Stimulated activated CD4-positive, alpha-beta T cell treated with anti-CD3 and anti-CD28 coated beads, Interleukin-15, amount 100 ng/mL, for 1 hour (primary cell): ENCODE results near the gene MECP2.
"Not testable (repeated sequence)": the region's sequence is repeated elsewhere in the genome, so short reads cannot be mapped to it uniquely, and the experiment has no call there.

Experiments
- DNase-seq, 2 donors: peaks; one replicate each; pipeline ENCODE4 v3.0.0-alpha.2; 2020; ENCODE audit warnings: low read depth in 1 of 2, low spot score in 1 of 2

MECP2 gene

DNA sequence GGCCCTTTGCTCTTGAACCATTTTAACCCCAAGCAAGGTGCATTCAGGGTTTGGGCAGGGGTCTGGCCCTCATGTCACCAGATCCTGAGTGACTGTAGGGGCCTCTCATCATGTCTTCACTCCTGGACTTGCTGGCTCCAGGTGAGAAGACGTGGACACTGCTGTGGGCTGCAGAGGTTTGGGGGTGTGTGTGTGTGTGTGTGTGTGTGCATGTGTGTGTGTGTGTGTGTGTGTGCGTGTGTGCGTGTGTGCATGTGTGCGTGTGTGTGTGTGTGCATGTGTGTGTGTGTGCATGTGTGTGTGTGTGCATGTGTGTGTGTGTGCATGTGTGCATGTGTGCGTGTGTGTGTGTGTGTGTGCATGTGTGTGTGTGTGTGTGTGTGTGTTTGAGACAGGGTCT lies 103.1 kb downstream of the MECP2 start:
- not testable (repeated sequence) for DNase-seq

DNA sequence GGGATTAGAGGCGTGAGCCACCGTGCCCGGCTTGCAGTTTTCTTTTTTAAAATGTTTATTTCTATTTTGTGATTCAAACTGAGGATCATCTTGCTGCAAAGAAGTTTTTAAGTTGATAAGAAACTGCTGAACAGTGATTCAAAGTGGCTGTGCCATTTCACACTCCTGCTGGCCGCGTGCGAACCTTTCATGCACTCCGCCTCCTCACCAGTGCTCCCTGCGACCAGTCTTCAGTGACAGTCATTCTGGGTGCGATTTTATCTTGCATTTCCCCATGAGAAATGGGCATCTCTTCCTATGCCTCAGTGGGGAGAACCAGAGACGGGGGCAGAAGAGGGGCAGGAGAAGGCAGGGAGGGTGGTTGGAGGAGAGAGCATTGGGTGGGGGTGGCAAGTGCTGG lies 103.5 kb downstream of the MECP2 start:
- DNase-seq = no peak

DNA sequence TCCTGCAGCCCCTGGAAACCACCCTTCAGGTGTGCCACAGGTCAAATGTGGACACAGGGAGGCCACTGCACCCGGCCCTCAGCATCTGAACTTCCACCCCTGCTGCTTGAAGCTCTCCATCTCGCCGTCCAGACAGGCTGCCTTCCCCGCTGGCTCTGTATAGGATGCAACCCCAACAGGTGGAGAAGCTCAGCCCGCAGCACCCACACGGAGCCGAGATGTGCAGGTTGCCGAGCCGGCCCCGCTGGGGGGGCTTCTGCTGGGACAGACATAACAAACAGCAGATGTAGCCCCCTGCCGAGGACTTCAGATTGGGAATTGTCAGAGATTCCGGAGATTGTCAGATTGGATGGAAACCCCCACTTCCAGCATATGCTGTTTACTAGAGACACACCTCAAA lies 104.4 kb downstream of the MECP2 start:
- no peak for DNase-seq

DNA sequence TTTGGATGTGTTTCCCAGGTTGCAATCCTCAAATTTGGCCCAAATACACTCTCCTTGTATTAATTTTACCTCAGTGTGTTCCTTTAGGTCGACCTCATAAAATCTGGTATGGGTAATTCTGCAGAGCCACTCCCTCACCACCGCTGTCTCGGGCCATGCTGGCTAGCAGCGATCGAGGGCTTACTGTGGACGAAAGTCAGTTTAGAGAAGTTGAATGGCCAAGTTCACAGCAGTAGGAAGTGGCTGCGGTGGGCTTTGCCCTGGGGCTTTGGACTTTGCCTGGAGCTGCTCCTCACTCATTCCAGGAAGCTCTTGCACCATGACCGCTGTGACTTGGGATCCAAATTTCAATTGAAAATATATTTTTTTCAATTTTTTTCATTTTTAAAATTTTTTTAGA lies 105.3 kb downstream of the MECP2 start:
- no peak for DNase-seq

DNA sequence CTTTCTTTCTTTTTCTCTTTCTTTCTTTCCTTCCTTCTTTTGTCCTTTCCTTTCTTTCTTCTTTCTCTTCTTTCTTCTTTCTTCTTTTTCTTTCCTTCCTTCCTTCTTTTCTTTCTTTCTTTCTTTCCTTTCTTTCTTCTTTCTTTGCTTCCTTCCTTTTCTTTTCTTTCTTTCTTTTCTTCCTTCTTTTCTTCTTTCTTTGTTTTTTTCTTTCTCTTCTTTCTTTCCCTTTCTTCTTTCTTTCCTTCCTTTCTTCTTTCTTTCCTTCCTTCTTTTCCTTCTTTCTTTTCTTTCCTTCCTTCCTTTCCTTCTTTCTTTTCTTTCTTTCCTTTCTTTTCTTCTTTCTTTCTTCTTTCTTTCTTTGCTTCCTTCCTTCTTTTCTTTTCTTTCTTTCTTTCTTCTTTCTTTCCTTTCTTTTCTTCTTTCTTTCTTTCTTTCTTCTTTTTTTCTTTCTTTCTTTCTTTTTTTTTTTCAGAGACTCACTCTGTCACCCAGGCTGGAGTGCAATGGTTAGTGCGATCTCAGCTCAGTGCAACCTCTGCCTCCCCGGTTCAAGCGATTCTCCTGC lies 106.4 kb downstream of the MECP2 start:
- no peak for DNase-seq

DNA sequence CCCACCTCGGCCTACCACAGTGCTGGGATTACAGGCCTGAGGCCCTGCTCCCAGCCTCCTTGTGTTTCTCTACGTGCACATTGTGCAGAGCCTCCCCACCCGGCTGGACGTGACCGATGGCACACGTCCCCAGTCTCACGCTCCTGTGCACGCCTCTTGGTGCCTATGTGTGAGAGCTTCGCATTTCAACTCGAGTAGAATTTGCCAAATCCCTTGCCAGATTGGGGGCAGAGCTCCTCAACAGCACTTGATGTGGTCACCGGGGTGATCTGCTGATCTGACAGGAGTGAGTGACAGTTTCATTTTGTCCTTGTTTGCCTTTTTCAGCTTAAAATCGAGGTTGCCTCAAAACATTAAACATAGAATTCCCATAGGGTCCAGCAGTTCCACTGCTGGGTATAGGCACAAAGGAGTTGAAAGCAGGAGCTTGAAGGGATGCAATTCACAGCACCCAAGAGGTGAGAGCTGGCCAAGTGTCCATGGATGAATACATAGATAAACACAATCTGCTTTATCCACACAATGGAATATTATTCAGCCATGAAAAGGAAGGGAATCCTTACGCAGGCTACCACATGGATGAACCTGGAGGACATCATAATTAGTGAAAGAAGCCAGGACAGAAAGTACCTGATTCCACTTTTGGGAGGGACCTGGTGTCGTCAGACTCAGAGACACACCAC lies 107.4 kb downstream of the MECP2 start:
- no peak for DNase-seq

DNA sequence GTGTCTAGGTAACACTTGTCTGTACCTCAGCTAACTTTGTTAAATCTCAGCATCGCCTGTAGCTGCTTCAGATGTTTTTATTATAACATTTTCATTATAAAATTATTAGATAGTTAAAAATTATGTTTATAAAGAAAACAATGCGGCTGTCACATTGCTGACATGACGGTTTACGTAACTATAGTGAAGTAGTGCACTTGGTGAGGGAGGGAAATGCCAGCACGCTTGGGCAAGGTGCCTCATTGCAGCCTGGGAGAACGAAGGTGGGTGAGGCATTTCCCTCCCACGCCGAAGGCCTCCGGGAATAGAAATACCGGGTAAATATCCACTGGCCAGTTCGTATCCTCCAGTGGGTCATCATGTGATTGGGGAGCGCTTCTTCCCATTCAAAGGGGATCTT lies 109.0 kb downstream of the MECP2 start:
- DNase-seq = no peak

DNA sequence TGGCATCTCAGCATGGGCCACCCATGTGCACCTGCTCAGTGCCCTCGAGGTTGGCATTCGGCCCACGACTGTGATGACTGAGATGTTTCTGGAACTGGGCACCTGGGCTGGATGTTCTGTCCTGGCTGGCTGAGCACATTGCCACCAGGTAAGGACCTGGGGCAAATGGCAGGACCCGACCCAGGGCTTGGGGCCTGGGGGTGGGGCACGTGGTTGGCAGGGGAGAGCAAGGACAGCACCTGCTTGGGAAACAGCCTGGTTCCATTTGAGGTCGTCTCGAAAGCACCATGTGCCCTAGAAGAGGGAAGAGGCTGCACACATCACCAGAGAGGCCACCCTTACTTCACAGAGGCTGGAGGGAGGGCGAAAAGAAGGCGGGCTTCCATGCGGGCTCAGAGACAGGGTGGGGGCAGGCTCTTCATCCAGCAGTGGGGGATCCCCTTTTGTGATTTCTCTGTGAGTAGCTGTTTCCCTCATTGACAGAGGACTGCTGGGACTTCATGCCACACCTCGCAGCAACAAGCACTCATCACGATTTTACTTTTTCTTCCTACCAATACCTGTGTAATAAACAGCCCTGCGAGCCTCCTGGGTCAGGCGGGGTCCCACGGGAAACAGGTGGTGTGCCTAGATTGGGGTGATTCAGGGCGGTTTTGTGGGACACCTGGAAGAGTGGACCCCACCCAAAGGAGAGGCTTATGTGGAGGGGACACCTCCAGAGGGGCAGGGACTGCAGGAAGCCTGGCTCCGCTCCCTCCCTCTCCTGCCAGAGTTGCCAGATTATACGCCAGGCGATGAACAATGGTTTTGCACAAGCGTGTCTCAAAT lies 113.0 kb downstream of the MECP2 start:
- peak in 1 of 2 donors; percentile 24 for DNase-seq

DNA sequence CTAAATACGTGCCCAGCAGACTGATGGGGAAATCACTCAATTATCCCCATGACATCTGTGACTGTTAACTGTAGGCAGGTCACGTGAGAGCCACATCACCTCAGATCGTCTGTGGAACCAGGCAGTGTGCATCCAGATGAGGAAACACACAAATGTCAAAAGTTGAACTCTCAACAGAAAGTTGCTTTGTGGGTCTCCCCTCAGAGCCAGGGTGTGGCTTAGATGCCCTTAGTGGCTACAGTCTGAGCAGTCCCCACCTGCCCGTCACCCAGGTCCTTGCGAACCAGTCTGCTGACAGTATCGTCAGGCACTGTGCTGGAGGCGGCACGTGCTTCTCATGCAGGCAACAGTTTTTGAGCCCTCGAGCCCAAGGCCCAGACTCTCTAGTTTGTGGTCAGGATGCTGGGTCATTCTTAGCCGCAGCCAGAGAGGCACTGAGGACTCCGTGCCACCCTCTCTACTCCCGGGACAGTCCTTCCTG lies 114.2 kb downstream of the MECP2 start:
- DNase-seq = no peak

DNA sequence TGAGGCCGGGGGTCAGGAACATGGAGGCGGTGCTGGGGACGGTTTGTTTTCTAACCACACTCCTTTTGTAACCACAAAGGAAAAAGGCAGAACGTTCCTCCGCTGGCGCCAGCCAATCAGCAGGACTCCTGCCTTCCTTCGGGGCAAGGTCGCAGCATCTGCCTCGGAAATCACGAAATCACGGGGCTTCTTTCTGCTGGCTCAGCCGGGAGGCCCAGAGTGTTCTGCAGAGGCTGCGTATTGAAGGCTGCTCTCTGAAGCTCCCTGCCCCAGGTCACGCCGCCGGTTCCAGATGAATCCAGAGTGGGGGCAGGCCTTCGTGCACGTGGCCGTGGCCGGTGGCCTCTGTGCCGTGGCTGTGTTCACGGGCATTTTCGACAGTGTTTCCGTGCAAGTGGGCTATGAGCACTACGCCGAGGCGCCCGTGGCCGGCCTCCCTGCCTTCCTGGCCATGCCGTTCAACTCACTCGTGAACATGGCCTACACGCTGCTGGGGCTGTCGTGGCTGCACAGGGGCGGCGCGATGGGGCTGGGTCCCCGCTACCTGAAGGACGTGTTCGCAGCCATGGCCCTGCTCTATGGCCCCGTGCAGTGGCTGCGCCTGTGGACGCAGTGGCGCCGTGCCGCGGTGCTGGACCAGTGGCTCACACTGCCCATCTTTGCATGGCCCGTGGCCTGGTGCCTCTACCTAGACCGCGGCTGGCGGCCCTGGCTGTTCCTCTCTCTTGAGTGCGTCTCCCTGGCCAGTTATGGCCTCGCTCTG lies 115.6 kb downstream of the MECP2 start:
- DNase-seq = peak; percentile 24 to 38

DNA sequence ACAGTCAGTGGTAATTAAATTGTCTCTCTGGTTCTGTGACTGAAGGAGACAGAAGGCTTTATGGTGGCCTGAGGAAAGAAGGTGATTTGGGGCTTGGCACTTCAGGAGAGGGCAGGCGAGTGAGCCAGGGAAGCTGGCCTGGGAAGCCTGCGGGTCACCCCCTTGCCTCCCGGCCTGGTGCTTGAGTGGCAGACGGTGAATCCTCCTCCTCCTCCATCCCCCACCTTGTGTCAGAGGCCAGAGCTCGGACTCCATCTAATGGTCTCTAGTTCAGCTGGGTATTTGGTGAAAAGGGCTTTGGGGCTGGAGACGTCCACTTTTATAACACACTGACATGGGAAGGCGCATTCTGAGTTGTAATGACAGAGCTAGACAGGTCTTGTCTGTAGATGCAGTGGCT lies 116.3 kb downstream of the MECP2 start:
- DNase-seq = no peak

DNA sequence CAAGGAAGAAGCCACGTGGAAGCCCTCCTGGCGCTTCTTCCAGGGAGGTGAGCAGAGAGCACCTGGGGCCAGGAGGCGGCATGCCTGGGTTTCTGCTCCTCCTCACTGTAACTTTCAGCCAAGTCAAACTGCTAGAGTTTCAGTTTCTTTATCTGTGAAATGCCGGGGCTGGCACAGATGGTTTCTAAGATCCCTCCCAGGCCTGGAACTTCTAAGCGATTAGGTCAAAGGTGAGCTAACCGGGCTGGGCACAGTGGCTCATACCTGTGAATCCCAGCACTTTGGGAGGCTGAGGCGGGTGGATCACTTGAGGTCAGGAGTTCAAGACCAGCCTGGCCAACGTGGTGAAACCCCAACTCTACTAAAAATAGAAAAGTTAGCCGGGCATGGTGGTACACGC lies 117.1 kb downstream of the MECP2 start:
- DNase-seq = not testable (repeated sequence)

DNA sequence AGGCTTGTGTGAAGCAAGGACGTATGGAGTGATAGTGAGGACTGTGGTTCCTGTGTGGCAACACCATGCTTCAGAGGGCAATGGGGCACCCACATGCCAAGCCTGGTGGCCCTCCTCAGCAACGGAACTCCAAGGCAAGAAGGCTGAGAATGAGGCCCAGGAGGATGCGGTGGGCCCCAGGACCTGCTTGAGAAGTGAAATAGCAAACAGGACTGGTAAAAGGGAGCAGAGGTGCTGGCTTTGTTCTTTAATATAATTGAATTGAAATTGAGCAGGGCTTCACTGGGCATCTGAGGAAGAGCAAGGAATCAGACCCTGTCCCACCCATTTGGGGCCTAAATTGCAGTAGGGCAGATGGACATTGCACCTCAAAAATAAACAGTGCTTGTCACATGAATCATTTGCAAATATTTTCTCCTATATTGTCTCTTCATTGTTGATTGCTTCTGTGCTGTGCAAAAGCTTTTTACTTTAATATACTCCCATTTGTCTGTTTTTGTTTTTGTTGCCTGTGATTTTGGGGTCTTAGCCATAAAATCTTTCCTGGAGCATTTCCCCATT lies 122.7 kb downstream of the MECP2 start:
- no peak for DNase-seq

DNA sequence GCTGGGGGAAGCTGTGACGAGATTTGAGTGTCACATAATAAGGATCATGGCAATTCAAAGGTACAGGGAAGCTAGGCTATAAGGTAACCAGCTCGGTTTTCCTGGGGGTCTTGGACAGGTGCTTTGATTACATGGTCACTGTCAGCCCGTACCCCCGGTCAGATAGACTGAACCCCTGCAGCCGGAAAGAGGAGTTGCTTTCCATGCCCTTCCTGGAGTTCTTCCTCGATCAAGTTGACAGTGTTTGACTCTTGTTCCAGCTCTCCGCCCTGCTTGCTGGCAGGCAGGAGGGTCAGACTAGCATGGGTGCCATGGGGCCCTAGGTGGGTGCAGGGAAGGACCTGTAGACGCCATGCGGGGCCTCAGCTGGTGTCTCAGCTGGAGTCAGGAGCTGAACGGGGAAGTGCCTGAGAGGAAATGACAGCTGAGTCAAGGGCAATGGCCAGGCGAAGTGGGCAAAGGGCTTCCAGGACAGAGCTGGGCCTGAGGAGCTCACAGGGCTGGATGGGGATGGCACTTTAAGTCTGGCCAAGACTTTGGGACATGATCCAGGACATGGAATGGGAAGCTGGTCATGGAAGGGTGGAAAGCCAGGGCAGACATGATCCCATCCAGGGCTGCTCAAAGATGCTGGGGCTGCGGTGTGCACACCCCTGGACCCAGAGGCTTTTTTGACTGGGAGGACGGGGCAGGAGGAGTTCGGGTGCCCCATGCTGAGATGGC lies 123.4 kb downstream of the MECP2 start:
- no peak for DNase-seq

DNA sequence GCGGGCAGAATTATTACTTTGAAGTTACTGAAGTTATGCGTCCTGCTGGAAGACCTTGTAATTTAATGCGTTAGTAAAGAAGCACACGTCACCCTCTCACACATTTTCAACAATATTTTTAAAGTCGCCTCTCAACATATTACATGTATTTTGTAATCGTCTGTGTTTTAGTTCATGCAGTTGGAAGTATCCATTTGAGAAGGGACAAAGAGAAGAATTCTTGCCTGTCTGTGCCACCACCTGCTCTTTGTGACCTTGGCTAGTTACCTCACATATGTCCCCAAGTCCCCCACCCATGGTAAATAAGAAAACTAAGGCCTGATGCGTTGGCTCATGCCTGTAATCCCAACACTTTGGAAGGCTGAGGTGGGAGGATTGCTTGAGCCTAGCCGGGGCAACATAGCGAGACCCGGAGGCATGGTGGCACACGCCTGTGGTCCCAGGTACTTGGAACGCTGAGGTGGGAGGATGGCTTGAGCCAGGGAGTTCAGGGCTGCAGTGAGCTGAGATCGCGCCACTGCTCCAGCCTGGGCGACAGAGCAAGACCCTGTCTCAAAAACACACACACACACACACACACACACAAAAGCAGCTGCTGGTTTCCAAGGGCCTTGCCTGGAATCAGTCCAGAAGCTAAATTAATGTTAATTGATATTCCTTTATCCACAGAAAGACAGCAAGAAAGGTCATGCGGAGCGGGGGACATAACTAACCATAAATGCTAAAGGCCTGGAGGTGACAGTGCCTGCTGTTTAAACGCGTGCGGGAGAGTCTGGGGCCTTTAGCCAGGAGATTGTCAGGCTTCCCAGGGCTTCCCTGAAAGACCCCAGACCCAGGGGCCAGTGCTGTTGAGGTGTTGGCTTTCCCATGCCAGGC lies 124.2 kb downstream of the MECP2 start:
- DNase-seq = no peak

DNA sequence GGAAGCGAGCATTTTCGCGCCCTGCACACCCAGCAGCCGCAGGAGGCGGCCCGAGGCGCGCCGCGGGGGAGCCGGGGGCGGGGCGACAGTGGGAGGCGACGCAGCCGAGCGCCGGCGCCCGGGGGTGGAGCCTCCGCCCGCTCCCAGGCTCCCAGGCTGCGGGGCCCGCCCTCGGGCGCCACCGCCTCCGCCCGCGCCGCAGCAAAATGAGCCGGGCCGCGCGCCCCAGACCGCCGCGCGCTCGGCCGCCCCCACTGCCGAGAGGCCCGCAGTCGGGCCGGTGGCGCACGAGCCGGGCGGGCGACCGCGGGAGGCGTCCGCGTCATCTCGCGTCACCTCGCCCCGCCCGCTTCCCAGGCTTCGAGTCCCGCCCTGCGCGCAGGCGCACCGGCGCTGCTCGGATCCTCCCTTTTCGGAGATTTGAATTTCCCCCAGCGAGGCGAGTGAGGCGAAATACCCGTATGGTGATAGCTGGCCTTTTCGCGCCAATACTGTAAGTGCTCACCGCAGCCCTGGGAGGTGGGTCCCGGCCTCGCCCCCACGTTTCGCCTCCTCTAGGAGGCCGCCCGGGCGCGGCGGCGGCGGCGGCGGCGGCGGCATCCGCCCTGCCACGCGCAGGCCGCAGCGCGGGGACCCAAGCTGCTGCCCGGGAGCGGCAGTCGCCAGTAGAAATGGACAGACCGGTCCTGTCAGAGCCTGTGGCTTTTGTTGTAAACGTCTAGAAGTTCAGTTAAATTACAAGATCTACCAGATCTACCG lies 125.0 kb downstream of the MECP2 start, which contains the start of gene TMEM187:
Gene TMEM187, plus strand, starts transcription at position 387 of the 759 bp plus-strand sequence. CDS start 9,309 bp downstream, outside the sequence.
- DNase-seq = peak; percentile 71 to 75
